ENCODE data around the gene STPG2.

STPG2 gene

GRCh38 chr4:98143001-98143899 is at the start of gene STPG2:
Gene STPG2, minus strand, starts transcription at chr4:98143476.
- ChIA-PET CTCF (interaction anchor here (1.0 kb wide), 1 partner anchor 913 kb away, joined by 4 read pairs; no protein-coding TSS in a partner anchor), POLR2A (interaction anchor here (0.6 to 1.4 kb wide), 8 partner anchors 10 to 852 kb away, joined by 3 to 7 read pairs (median 3); partner anchors contain the start of genes METAP1 and RAP1GDS1)
- peak; percentile 94 for DNase-seq (ENCODE audit: extremely low spot score)
- TF ChIP-seq PKNOX1 (IDR thresholded peaks at IDR 0.05) (no peak), ELF4 (IDR thresholded peaks at IDR 0.05) (0 out of 2 replicates have a peak, but pooled peaks have one; percentile 35), L3MBTL2 (conservative IDR thresholded peaks at IDR 0.05) (peak; percentile 94), ZNF384 (IDR thresholded peaks at IDR 0.05) (no peak), CTBP1 (IDR thresholded peaks at IDR 0.05; ENCODE audit: borderline replicate concordance) (no peak), SP1 (IDR thresholded peaks at IDR 0.05) (no peak)

- no peak for DNase-seq (ENCODE audit: extremely low spot score)
- ChIA-PET POLR2A (no interaction called here), CTCF (no interaction called here)
- no peak for TF ChIP-seq FOXM1 (IDR thresholded peaks at IDR 0.05; ENCODE audit: borderline replicate concordance)
- TF ChIP-seq FOXA1 (IDR thresholded peaks at IDR 0.05): no peak
- no peak for TF ChIP-seq FOXK2 (IDR thresholded peaks at IDR 0.05)
- TF ChIP-seq SP1 (IDR thresholded peaks at IDR 0.05): no peak
- no peak for TF ChIP-seq LEF1 (IDR thresholded peaks at IDR 0.05; ENCODE audit: borderline replicate concordance)
- TF ChIP-seq TARDBP (IDR thresholded peaks at IDR 0.05): no peak
- no peak for TF ChIP-seq CTBP1 (IDR thresholded peaks at IDR 0.05; ENCODE audit: borderline replicate concordance)
- no peak for TF ChIP-seq ARNT (IDR thresholded peaks at IDR 0.05)
- no peak for TF ChIP-seq ZNF384 (IDR thresholded peaks at IDR 0.05)
- no peak for TF ChIP-seq L3MBTL2 (conservative IDR thresholded peaks at IDR 0.05)
- no peak for TF ChIP-seq SUZ12 (IDR thresholded peaks at IDR 0.05)
- TF ChIP-seq ELF4 (IDR thresholded peaks at IDR 0.05): no peak
- TF ChIP-seq PKNOX1 (IDR thresholded peaks at IDR 0.05): no peak
- no peak for TF ChIP-seq HDGF (IDR thresholded peaks at IDR 0.05; ENCODE audit: borderline replicate concordance)
- no peak for TF ChIP-seq BHLHE40 (IDR thresholded peaks at IDR 0.05; ENCODE audit: borderline replicate concordance)
- TF ChIP-seq NFRKB (IDR thresholded peaks at IDR 0.05): no peak
Measured at GRCh38 chr4:98185279-98185678, 42.0 kb upstream of the STPG2 start.

DNA sequence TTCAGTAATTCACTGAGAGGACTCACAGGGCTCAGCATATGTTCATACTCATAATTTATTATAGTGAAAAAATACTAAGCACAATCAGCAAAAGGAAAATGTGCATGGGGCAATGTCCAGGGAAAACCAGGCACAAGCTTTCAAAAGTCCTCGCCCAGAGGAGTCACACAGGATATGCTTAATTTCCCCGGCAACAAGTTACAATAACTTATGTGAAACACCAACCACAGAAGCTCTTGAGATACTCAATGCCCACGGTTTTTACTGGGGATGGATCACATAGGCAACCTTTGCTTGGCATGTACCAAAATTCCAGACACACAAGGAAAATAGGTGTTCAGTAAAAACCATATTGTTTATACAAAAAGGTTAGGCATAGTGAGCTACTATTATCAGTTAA is 38.5 kb upstream of the STPG2 start:
- ChIA-PET CTCF (no interaction called here), POLR2A (no interaction called here)
- TF ChIP-seq PKNOX1 (IDR thresholded peaks at IDR 0.05) (no peak), SUZ12 (IDR thresholded peaks at IDR 0.05) (no peak), FOXK2 (IDR thresholded peaks at IDR 0.05) (no peak), ZNF384 (IDR thresholded peaks at IDR 0.05) (no peak), HDGF (IDR thresholded peaks at IDR 0.05; ENCODE audit: borderline replicate concordance) (no peak), NFRKB (IDR thresholded peaks at IDR 0.05) (no peak)
- peak; percentile 19 for DNase-seq (ENCODE audit: extremely low spot score)

- ChIA-PET CTCF (no interaction called here), POLR2A (no interaction called here)
- no peak for DNase-seq (ENCODE audit: extremely low spot score)
- TF ChIP-seq ELF4 (IDR thresholded peaks at IDR 0.05) (no peak), ARNT (IDR thresholded peaks at IDR 0.05) (no peak), CTBP1 (IDR thresholded peaks at IDR 0.05; ENCODE audit: borderline replicate concordance) (no peak), FOXA1 (IDR thresholded peaks at IDR 0.05) (no peak), FOXM1 (IDR thresholded peaks at IDR 0.05; ENCODE audit: borderline replicate concordance) (no peak), NFRKB (IDR thresholded peaks at IDR 0.05) (no peak), SUZ12 (IDR thresholded peaks at IDR 0.05) (no peak), BHLHE40 (IDR thresholded peaks at IDR 0.05; ENCODE audit: borderline replicate concordance) (no peak), ZNF384 (IDR thresholded peaks at IDR 0.05) (no peak), TARDBP (IDR thresholded peaks at IDR 0.05) (no peak), PKNOX1 (IDR thresholded peaks at IDR 0.05) (no peak), FOXK2 (IDR thresholded peaks at IDR 0.05) (no peak), LEF1 (IDR thresholded peaks at IDR 0.05; ENCODE audit: borderline replicate concordance) (no peak), L3MBTL2 (conservative IDR thresholded peaks at IDR 0.05) (no peak), HDGF (IDR thresholded peaks at IDR 0.05; ENCODE audit: borderline replicate concordance) (no peak), SP1 (IDR thresholded peaks at IDR 0.05) (no peak)
Measured at GRCh38 chr4:98179951-98180350, 36.7 kb upstream of the STPG2 start.

DNA sequence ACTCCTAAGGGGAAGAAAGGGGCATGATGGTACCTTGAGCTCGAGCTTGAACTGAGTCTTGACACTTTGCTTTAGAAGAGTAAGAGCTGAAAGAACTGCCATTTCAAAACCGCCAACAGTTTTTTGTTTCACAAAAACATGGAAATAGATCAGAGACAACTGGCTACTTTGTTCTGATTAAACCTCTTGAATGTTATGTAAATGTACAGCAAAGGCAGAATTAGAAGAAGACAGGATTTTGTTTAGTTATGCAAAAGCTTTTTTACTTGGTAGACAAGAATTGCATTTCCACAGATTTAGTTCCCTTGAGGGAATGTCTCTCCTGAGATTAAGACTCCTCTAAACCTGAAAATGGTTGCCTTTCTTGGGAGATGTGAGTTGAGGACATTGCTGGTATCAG is 33.3 kb upstream of the STPG2 start:
- CTCF ChIA-PET: no interaction called here
- TF ChIP-seq SUZ12 (IDR thresholded peaks at IDR 0.05) (no peak), SP1 (IDR thresholded peaks at IDR 0.05) (no peak), ARNT (IDR thresholded peaks at IDR 0.05) (no peak), CTBP1 (IDR thresholded peaks at IDR 0.05; ENCODE audit: borderline replicate concordance) (no peak), L3MBTL2 (conservative IDR thresholded peaks at IDR 0.05) (no peak), TARDBP (IDR thresholded peaks at IDR 0.05) (no peak), FOXM1 (IDR thresholded peaks at IDR 0.05; ENCODE audit: borderline replicate concordance) (no peak), LEF1 (IDR thresholded peaks at IDR 0.05; ENCODE audit: borderline replicate concordance) (no peak), PKNOX1 (IDR thresholded peaks at IDR 0.05) (no peak), FOXA1 (IDR thresholded peaks at IDR 0.05) (no peak), FOXK2 (IDR thresholded peaks at IDR 0.05) (no peak), ELF4 (IDR thresholded peaks at IDR 0.05) (no peak), BHLHE40 (IDR thresholded peaks at IDR 0.05; ENCODE audit: borderline replicate concordance) (no peak), ZNF384 (IDR thresholded peaks at IDR 0.05) (no peak), NFRKB (IDR thresholded peaks at IDR 0.05) (no peak), HDGF (IDR thresholded peaks at IDR 0.05; ENCODE audit: borderline replicate concordance) (no peak)
- POLR2A ChIA-PET: no interaction called here
- DNase-seq (ENCODE audit: extremely low spot score): no peak

Data from HEK293T (cell line).